ENCODE data around the gene ROCK2.
"Not testable (repeated sequence)": the region's sequence is repeated elsewhere in the genome, so short reads cannot be mapped to it uniquely, and the experiment has no call there.

DNA sequence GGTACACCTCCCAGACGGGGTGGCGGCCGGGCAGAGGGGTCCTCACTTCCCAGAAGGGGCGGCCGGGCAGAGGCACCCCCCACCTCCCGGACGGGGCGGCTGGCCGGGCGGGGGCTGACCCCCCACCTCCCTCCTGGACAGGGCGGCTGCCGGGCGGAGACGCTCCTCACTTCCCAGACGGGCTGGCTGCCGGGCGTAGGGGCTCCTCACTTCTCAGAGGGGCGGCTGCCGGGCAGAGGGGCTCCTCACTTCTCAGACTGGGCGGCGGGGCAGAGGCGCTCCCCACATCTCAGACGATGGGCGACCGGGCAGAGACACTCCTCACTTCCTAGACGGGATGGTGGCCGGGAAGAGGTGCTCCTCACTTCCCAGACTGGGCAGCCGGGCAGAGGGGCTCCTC lies 179.4 kb downstream of the ROCK2 start:
- not testable (repeated sequence) for TF ChIP-seq POLR2A (IDR thresholded peaks at IDR 0.05)
- TF ChIP-seq, protein P1, sequence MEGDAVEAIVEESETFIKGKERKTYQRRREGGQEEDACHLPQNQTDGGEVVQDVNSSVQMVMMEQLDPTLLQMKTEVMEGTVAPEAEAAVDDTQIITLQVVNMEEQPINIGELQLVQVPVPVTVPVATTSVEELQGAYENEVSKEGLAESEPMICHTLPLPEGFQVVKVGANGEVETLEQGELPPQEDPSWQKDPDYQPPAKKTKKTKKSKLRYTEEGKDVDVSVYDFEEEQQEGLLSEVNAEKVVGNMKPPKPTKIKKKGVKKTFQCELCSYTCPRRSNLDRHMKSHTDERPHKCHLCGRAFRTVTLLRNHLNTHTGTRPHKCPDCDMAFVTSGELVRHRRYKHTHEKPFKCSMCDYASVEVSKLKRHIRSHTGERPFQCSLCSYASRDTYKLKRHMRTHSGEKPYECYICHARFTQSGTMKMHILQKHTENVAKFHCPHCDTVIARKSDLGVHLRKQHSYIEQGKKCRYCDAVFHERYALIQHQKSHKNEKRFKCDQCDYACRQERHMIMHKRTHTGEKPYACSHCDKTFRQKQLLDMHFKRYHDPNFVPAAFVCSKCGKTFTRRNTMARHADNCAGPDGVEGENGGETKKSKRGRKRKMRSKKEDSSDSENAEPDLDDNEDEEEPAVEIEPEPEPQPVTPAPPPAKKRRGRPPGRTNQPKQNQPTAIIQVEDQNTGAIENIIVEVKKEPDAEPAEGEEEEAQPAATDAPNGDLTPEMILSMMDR (IDR thresholded peaks at IDR 0.05): not testable (repeated sequence)

Data from Peyer's patch (tissue), 4 donors.